GM12873 (cell line): Measurements from ENCODE around the gene MRPS24.

Experiments used
- TF ChIP-seq, protein P1 (sequence below): IDR thresholded peaks from 2 replicates; pipeline ENCODE4 v1.5.1; 2012; ENCODE audit warnings: low read depth, mild to moderate bottlenecking, moderate library complexity, low read length, control low read depth; ENCODE audit not compliant: insufficient read depth; ENCODE audit errors: missing control alignments

Gene MRPS24

DNA sequence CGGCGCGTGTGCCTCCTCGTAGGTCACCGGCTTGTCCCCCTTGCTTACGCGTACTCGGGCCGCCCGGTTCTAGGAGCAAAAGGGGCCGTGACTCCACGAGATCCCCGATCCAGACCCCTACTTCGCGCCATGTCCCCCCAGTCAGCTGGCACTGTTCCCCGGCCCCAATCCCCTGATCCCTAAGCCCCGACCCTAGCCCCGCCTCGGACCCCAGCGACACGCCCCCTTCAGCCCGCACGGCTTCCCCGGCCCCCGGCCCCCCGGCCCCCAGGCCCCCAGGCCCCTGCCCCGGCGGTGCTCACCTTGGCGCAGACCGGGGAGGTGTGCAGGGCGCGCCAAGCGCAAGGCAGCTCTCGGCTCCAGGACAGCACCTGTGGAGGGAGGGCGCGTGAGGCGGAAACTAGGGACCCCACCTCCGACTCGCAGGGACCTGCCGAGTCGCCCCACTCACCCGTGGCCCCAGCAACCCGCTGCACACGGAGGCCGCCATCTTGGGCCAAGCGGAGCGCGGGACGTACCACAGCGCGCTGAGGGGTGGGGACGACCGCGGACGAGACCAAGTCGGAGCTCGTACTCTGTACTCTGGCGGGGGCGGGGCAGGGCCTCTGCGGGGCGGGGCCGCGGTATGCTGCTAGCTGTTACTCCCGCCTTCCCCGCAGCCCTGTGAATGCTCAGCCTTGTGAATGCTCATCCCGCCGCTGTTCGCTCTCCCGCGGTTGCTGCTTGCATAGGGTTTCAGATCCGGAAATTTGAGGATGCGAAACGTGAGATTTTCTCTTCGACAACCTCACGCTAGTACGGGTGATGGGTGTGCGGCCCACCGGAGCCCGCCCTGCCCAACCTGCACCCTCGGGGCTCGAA lies at the start of gene MRPS24:
TSS of gene MRPS24 (minus strand) at position 512 of the 861 bp plus-strand sequence. CDS start at position 490, 22 bp downstream.
- TF ChIP-seq, protein P1, sequence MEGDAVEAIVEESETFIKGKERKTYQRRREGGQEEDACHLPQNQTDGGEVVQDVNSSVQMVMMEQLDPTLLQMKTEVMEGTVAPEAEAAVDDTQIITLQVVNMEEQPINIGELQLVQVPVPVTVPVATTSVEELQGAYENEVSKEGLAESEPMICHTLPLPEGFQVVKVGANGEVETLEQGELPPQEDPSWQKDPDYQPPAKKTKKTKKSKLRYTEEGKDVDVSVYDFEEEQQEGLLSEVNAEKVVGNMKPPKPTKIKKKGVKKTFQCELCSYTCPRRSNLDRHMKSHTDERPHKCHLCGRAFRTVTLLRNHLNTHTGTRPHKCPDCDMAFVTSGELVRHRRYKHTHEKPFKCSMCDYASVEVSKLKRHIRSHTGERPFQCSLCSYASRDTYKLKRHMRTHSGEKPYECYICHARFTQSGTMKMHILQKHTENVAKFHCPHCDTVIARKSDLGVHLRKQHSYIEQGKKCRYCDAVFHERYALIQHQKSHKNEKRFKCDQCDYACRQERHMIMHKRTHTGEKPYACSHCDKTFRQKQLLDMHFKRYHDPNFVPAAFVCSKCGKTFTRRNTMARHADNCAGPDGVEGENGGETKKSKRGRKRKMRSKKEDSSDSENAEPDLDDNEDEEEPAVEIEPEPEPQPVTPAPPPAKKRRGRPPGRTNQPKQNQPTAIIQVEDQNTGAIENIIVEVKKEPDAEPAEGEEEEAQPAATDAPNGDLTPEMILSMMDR = no peak

DNA sequence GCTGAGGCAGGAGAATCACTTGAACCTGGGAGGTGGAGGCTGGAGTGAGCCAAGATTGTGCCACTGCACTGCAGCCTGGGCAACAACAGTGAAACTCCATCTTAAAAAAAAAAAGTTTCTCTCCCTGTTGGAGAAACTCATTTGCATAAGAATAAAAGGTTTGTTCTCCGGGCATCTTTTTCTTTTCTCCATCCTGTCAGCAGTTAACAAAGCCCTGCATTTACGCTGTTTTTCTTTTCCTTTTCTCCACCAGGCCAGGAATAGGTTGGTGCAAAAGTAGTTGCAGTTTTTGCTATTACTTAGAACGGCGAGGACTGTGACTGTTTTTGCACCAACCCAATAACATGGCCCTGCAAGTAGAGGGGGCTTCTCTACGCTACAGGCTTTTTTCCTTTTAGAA lies 46.6 kb upstream of the MRPS24 start:
- TF ChIP-seq, protein P1 = no peak

DNA sequence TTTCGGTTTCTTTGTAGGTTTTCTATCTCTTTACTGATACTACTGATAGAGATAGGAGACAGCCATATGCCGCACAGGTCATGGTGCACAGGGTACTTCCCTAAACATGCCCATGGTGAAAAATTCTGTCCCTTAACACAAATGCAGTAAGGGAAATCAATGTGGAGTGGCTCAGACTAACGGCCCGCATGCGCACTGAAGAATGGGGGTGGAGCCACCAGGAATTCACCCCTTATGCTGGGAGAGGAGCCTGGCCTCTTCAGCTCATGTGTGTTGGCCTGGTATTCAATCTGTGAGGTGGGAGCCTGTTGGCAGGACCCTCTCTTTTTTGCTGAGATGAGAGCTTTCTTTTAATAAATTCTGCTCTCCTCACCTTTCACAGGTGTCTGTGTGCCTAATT lies 45.5 kb upstream of the MRPS24 start:
- TF ChIP-seq, protein P1 = no peak

DNA sequence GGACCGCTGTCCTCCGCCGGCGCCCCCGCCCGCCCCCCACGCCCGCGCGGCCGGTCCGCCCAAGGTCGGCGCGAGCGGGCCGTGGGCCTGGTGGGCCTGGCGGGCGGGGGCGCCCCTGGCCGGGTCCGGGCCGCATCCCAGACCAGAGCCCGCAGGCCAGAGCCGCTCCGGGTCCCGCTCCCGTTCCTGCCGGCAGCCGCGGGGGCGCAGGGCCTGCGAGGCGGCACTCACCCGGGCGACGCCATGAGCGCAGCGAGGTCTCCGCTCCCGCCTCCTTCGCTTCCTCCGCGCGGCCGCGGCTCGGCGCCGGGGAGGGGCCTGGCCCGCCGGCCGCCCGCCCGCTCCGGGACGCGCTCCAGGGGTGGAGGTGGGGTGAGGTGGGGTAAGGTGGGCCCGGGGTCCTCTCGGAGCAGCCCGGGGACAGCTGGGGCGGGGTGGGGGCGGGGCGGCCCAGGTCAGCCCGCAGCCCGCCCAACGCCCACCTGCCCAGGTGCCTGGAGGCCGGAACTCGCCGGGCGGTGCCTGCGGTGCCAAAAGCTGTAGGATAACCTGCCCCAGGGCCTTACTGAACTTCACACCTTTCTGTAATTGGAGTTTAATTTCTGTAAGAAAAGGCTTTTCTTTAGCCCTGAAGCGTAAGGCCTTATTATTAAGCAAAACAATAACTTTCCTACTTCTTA lies 37.2 kb upstream of the MRPS24 start, which contains the start of gene URGCP:
TSS of gene URGCP (minus strand) at position 266 of the 680 bp plus-strand sequence. CDS start at position 245, 21 bp downstream.
- TF ChIP-seq, protein P1 = no peak

DNA sequence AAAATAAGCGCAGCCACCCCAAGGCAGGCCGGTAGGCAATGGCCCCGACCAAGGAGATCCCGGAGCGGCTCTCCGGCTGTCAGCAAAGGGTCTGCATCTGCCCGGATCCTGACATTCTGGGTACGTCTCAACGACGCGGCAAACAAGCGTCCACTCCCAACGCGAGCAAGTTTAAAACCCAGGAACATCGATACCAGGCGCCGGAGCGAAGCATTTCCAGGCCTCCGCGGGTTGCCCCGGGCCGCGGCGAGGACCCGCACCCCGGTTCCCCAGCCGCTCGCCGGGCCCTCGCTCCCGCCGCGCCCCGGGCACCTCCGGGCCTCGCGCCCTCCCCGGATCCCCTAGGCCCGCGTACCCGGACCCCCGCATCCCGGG lies 36.6 kb upstream of the MRPS24 start:
- TF ChIP-seq, protein P1 = no peak

DNA sequence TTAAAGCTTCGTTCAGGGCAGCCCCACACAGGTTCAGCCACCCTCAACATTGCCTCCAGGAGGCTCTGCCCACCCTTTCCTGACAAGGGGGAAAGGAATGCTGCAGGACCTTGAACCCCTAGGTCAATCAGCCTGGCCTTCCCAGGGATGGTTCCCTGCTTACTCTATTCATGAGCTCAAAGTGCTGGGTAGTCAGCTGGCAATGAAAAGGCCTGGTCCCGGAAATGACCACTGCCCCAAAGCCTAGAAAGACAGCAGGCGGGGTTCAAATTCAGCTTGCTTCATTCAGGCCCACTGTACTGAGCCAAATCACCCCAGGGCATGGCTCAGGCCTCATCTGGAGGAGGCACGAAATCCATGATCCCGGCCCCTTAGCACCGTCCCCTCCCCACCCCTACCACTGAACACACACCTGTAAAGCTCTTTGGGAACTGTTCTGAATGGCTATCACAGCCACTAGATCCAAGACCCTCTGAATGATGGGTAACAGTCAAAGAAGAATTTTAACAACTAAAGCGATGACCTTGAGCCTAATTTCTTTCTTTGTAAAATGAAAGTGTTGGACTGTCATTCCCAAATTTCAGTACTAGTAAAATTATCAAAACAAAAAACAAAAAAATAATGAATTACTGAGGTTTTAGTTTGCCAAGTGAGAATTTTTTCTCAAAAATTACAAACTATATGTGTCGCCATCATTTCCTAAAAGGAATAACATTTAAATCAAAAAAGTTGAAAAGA lies 36.1 kb upstream of the MRPS24 start:
- TF ChIP-seq, protein P1 = no peak
